ENCODE measurements around the gene DOHH.

DOHH gene

DNA sequence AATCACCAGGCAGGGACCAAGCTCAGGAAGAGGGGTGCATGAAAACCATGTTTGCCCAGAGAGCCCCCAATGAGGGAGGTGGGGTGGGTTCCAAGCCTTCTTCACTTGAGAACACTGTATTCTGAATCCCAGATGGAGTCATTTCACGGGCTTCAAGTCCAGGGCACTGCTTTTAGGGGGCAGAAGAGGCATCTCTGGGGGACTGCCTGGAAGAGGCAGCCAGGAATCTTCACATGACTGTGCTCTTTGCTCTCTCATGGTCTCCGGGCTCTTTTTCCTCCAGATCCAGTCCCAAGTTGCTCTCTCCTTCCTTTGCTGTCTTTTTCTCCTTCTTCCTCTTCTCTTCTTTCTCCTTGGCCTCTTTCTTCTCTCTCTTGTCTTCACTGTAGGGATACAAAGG, 25.9 kb downstream of the DOHH start:
- H3K36me3 ChIP-seq (ENCODE audit: control insufficient read depth, insufficient read depth, low read length), result no peaks in the 10 kb centered on the region
- 79% methylated on average over 2 of the region's 2 CpGs for WGBS, 2 experiments (ENCODE audit: insufficient coverage in 2 of 2)
- no peaks in the 10 kb centered on the region for H3K4me1 ChIP-seq (ENCODE audit: control insufficient read depth, insufficient read depth, low read length, poor library complexity, severe bottlenecking)
- no peak overlapping the region for H3K4me3 ChIP-seq (ENCODE audit: extremely low read depth, insufficient read depth, low read length, poor library complexity, severe bottlenecking)
- H3K27ac ChIP-seq (ENCODE audit: low read depth, low read length, severe bottlenecking), result no peak overlapping the region
- H3K9me3 ChIP-seq (ENCODE audit: control insufficient read depth, low read length), result no peaks in the 10 kb centered on the region

DNA sequence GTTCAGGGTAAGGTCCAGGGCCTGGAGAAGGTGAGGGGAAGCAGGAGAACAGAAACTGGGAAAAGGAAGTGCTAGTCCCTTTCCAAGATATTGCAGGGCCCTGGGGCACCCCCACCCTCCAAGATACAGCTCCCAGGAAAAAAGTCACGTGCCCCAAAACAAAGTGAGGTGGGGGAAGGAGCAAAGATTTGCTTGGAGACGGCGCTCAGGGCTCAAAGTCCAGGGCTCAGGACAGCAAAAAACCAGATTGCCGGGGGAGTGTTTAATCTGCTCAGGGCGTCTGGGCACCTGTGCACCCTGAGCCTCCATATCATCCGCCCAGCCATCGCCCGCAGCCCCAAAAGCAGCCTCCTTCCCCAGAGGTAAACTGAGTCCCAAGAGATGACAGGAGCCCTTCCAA, 26.5 kb downstream of the DOHH start:
- Histone ChIP-seq H3K4me3 (ENCODE audit: extremely low read depth, insufficient read depth, low read length, poor library complexity, severe bottlenecking) (no peak overlapping the region), H3K4me1 (ENCODE audit: control insufficient read depth, insufficient read depth, low read length, poor library complexity, severe bottlenecking) (no peaks in the 10 kb centered on the region), H3K9me3 (ENCODE audit: control insufficient read depth, low read length) (no peaks in the 10 kb centered on the region), H3K36me3 (ENCODE audit: control insufficient read depth, insufficient read depth, low read length) (no peaks in the 10 kb centered on the region), H3K27ac (ENCODE audit: low read depth, low read length, severe bottlenecking) (no peak overlapping the region)
- 84 to 86% methylated on average over 7 to 8 of the region's 8 CpGs for WGBS, 2 experiments (ENCODE audit: insufficient coverage in 2 of 2)

DNA sequence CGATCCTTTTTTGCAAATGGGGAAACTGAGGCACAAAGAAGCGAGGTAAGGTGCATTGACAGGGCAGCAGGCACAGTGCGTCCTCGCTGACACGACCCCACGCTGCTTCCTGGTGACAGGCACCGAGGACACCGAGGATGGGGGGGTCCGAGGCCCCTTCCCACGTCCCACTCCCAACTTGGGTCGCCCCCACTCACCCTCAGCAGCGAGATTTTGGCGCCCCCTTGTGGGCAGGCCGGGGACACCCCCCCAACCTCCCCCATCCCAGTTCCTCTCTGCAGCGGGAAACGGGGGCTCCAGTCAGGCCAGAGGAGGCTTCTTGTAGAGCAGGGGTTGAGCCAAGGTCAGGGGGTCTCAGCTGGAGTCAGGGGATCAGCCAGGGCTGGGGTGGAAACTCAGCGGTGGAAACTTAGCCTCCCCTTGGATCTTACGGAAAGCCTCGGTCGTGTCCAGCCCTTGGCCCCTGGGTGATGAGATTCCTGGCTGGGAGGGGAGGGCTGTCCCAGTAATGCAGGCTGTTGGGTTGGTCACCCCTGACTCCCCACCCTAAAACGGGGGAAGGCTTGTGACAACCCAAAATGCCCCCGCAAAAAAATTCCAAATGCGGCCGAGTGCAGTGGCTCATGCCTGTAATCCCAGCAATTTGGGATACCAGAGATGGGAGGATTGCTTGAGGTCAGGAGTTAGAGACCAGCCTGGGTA, 28.4 kb downstream of the DOHH start:
- H3K4me3 ChIP-seq (ENCODE audit: extremely low read depth, insufficient read depth, low read length, poor library complexity, severe bottlenecking), result no peak overlapping the region
- H3K9me3 ChIP-seq (ENCODE audit: control insufficient read depth, low read length), result peaks cover 7% of the 10 kb centered on the region
- no peak overlapping the region for H3K27ac ChIP-seq (ENCODE audit: low read depth, low read length, severe bottlenecking)
- H3K4me1 ChIP-seq (ENCODE audit: control insufficient read depth, insufficient read depth, low read length, poor library complexity, severe bottlenecking), result no peaks in the 10 kb centered on the region
- no peaks in the 10 kb centered on the region for H3K36me3 ChIP-seq (ENCODE audit: control insufficient read depth, insufficient read depth, low read length)
- 54 to 62% methylated on average over 10 to 12 of the region's 24 CpGs for WGBS, 2 experiments (ENCODE audit: insufficient coverage in 2 of 2)

DNA sequence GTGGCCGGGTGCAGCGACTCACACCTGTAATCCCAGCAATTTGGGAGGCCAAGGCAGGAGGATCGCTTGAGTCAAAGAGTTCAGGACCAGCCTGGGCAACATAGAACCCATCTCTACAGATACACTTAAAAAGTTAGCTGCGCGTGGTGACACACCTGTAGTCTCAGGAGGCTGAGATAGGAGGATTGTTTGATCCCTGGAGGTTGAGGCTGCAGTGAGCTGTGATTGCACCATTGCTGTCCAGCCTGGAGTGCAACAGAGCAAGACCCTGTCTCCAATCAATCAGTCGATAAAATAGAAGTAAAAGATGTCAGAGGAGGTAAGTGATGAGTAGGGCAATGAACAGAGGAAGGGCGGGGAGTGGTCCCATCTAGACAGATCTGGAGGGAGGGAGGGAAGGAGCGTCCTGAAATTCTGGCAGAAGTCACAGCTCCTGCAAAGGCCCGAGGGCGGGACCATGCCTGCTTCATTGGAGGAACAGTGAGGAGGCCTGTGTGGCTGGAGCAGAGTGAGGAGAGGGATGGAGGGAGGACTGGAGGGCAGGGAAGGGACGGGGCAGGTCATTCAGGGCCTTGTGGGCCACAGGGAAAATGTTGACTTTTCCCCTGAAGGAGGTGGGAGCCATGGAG, 29.9 kb downstream of the DOHH start:
- Histone ChIP-seq H3K27ac (ENCODE audit: low read depth, low read length, severe bottlenecking) (no peak overlapping the region), H3K36me3 (ENCODE audit: control insufficient read depth, insufficient read depth, low read length) (no peaks in the 10 kb centered on the region), H3K9me3 (ENCODE audit: control insufficient read depth, low read length) (peaks cover 7% of the 10 kb centered on the region), H3K4me1 (ENCODE audit: control insufficient read depth, insufficient read depth, low read length, poor library complexity, severe bottlenecking) (peaks cover under 1% of the 10 kb centered on the region), H3K4me3 (ENCODE audit: extremely low read depth, insufficient read depth, low read length, poor library complexity, severe bottlenecking) (no peak overlapping the region)
- 77 to 84% methylated on average over 7 to 11 of the region's 11 CpGs for WGBS, 2 experiments (ENCODE audit: insufficient coverage in 2 of 2)

DNA sequence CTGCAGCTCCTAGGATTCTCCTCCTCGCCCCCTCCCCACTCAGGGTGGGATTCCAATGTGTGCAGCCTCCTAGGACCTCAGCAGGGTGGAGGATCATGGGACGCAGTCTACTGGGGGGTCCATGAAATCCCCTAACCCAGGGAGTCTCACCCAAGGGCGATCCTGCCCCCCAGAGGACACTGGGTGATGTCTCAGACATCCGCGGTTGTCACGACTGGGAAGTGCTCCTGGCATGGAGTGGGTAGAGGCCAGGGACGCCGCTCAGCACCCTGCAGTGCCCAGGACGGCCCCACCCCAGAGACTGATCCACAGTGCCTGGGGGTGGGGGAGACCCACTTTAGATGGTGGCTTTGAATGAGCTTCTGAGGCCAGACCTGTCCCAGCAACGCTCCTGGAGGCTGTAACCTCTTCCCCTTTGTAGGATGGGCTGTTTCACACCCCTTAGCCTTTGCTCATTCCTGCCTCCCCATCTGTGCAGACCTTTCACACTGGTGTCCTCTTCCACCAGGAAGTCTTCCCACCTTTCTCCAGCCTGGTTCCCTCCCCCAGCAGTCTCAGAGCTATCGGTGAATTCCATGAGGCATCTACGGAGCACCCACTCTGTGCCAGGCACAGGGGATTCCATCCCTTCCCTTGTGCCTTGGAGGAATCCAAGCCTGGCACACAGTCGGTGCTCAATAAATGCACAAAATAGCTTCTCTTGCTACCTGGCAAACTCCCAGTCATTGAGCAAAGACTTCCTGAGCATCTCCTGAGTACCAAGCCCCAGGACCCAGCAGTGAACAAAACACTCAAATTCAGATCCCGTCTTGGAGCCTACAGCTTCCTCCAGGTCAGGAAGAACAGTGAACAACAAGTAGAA, 30.6 kb downstream of the DOHH start:
- H3K36me3 ChIP-seq (ENCODE audit: control insufficient read depth, insufficient read depth, low read length), result no peaks in the 10 kb centered on the region
- no peak overlapping the region for H3K4me3 ChIP-seq (ENCODE audit: extremely low read depth, insufficient read depth, low read length, poor library complexity, severe bottlenecking)
- 67 to 77% methylated on average over 12 to 13 of the region's 14 CpGs for WGBS, 2 experiments (ENCODE audit: insufficient coverage in 2 of 2)
- peaks cover 4% of the 10 kb centered on the region for H3K4me1 ChIP-seq (ENCODE audit: control insufficient read depth, insufficient read depth, low read length, poor library complexity, severe bottlenecking)
- H3K9me3 ChIP-seq (ENCODE audit: control insufficient read depth, low read length), result peaks cover 7% of the 10 kb centered on the region
- no peak overlapping the region for H3K27ac ChIP-seq (ENCODE audit: low read depth, low read length, severe bottlenecking)

DNA sequence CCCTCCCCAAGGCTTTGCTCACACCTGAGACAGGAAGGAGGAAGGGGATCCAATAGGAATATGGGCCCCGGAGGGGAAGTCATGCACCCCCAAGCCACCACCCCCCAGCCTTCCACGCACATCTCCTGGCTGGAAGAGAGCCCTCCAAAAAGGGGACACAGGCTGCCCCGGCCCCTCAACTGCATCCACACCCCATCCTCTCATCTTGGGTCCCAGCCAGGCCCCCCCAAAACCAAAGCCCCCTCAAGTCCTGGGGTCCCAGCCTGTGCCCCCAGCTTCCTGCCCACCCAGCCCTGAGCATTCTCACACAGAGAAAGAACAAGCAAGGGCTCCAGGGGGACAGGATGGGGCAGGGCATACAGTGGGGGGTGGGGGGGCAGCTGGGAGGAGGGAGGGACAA, 32.3 kb downstream of the DOHH start:
- H3K4me3 ChIP-seq (ENCODE audit: extremely low read depth, insufficient read depth, low read length, poor library complexity, severe bottlenecking), result no peak overlapping the region
- WGBS, 2 experiments (ENCODE audit: insufficient coverage in 2 of 2), result 90% methylated on average over 2 of the region's 3 CpGs; no CpG with 5 or more reads in 1 of the 2 experiments
- peaks cover 7% of the 10 kb centered on the region for H3K9me3 ChIP-seq (ENCODE audit: control insufficient read depth, low read length)
- H3K4me1 ChIP-seq (ENCODE audit: control insufficient read depth, insufficient read depth, low read length, poor library complexity, severe bottlenecking), result peaks cover 12% of the 10 kb centered on the region
- no peaks in the 10 kb centered on the region for H3K36me3 ChIP-seq (ENCODE audit: control insufficient read depth, insufficient read depth, low read length)
- H3K27ac ChIP-seq (ENCODE audit: low read depth, low read length, severe bottlenecking), result no peak overlapping the region

DNA sequence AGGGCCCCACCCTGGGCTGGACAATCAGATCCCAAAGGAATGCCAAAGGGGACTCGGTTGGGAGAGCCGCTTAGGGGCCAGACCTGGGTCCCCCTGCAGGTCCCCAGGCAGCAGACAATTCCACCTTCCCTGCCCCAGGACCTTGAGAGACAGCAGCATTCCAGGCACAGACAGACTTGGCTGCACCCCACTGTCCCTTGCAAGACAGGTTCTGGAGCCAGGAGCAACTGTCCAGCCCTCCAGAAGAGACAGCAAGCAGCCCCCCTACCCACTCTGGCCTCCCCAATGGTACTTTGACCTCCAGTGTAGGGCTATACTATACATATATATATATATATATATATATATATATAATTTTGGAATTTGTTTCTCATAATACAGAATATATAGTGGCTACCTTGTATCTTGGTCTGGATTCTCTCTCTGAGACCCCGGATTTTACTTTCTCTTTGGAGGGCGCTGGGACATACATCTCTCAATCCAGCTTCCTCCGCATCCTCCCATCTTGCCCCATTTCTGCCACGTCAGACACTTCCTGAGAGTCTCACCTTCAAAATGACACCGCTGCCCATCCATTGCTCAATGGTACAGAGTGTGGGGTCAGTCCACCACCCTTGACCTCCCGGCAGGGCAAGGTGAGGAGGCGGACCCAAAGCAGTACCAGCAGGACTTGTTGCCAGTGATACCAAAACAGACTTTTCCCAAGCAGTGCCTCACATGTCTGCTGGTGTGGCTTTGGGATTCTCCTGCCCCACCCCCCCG, 32.9 kb downstream of the DOHH start:
- Histone ChIP-seq H3K36me3 (ENCODE audit: control insufficient read depth, insufficient read depth, low read length) (no peaks in the 10 kb centered on the region), H3K9me3 (ENCODE audit: control insufficient read depth, low read length) (peaks cover 7% of the 10 kb centered on the region), H3K4me3 (ENCODE audit: extremely low read depth, insufficient read depth, low read length, poor library complexity, severe bottlenecking) (no peak overlapping the region), H3K4me1 (ENCODE audit: control insufficient read depth, insufficient read depth, low read length, poor library complexity, severe bottlenecking) (peaks cover 12% of the 10 kb centered on the region), H3K27ac (ENCODE audit: low read depth, low read length, severe bottlenecking) (no peak overlapping the region)
- WGBS, 2 experiments (ENCODE audit: insufficient coverage in 2 of 2), result 88 to 94% methylated on average over 8 to 9 of the region's 10 CpGs

DNA sequence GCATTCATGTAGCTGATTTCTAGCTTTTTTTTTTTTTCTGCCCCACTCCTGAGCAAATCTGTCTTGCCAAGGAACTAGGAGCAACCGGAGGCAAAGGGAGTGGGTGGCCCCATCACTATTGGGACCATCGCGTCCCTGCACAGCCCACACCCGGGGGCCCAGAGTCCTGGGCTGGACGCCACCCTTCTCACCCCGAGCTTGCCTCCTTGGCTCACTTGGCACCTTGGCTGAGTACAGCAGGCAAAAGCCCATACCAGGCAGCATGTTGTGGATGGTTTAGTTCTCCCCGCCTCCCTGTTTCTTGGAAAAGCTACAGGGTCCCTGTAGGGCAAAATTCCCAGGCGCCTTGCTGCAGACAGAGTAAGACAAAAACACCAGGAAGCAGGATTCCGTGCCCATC, 33.8 kb downstream of the DOHH start:
- Histone ChIP-seq H3K9me3 (ENCODE audit: control insufficient read depth, low read length) (peaks cover 7% of the 10 kb centered on the region), H3K36me3 (ENCODE audit: control insufficient read depth, insufficient read depth, low read length) (no peaks in the 10 kb centered on the region), H3K4me1 (ENCODE audit: control insufficient read depth, insufficient read depth, low read length, poor library complexity, severe bottlenecking) (peaks cover 12% of the 10 kb centered on the region), H3K27ac (ENCODE audit: low read depth, low read length, severe bottlenecking) (no peak overlapping the region), H3K4me3 (ENCODE audit: extremely low read depth, insufficient read depth, low read length, poor library complexity, severe bottlenecking) (no peak overlapping the region)
- WGBS, 2 experiments (ENCODE audit: insufficient coverage in 2 of 2), result 90 to 96% methylated on average over 6 to 9 of the region's 9 CpGs

DNA sequence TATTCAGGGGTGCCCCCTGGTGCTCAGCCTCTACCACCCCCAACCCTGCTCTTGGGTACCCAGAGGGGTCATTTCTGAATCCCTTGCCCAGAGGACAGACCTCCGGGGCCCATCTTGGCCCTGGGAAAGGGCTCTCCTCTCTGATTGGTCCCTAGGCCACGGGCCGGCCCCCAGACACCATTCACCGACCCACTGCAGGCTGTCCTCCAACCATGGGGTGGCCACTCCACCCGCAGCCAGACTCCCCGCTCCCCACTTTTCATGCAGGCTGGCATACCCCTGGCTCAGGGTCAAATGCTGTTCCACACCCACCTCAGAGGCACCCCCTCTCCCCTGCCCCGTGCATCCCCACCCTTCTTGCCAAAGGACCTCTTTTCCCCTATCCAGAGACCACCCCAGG, 34.9 kb downstream of the DOHH start:
- H3K27ac ChIP-seq (ENCODE audit: low read depth, low read length, severe bottlenecking), result no peak overlapping the region
- H3K4me1 ChIP-seq (ENCODE audit: control insufficient read depth, insufficient read depth, low read length, poor library complexity, severe bottlenecking), result peaks cover 12% of the 10 kb centered on the region
- WGBS, 2 experiments (ENCODE audit: insufficient coverage in 2 of 2), result 43 to 46% methylated on average over 7 of the region's 7 CpGs
- H3K9me3 ChIP-seq (ENCODE audit: control insufficient read depth, low read length), result peaks cover 7% of the 10 kb centered on the region
- no peak overlapping the region for H3K4me3 ChIP-seq (ENCODE audit: extremely low read depth, insufficient read depth, low read length, poor library complexity, severe bottlenecking)
- no peaks in the 10 kb centered on the region for H3K36me3 ChIP-seq (ENCODE audit: control insufficient read depth, insufficient read depth, low read length)

DNA sequence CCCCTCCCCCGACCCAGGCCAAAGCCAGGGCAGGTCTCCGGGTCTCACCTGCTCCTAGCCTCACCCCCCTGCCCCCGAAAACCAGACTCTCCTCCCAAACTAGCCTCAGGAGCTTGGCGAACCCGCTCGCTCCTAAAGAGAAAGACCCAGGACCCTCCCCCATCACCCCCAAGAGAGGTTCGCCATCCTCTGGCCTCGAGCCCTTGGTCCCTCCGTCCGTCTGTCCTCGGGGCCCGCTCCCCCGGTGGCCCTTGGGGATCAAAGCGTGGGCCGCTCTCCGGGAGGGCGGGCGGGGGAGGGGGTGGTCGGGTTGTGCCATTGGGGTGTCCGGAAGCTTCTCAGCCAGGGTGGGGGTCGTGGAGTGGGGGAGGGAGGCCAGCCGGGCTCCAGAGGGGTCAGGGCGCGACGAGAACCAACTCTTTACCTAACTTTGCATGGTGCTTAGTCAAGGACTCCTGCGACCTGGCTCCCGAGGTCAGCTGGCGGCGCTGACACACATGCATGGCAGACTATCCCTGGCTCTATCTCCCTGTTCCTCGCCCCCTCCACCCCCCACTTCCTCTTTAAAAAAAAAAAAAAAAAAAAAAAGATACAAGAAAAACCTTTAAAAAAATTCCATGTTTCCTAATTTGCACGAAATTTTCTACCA, 35.8 kb downstream of the DOHH start:
- Histone ChIP-seq H3K36me3 (ENCODE audit: control insufficient read depth, insufficient read depth, low read length) (no peaks in the 10 kb centered on the region), H3K27ac (ENCODE audit: low read depth, low read length, severe bottlenecking) (no peak overlapping the region), H3K4me1 (ENCODE audit: control insufficient read depth, insufficient read depth, low read length, poor library complexity, severe bottlenecking) (peaks cover 12% of the 10 kb centered on the region), H3K9me3 (ENCODE audit: control insufficient read depth, low read length) (peaks cover 7% of the 10 kb centered on the region), H3K4me3 (ENCODE audit: extremely low read depth, insufficient read depth, low read length, poor library complexity, severe bottlenecking) (no peak overlapping the region)
- 0 to 2% methylated on average over 4 to 8 of the region's 31 CpGs for WGBS, 2 experiments (ENCODE audit: insufficient coverage in 2 of 2)

Measured in mesodermal cell (in vitro differentiated cells).